Heart left ventricle (tissue), 13 donors: ENCODE results near the gene PELI3.

Source experiments
- CTCF ChIP-seq, 12 donors: fragments of 200-600 bp; sonication (generic) in 4 of 12; IDR thresholded peaks; one replicate each; pipeline versions ENCODE4 v1.5.0 to v1.8.0; 2018 to 2022; ENCODE audit warnings: antibody characterized with exemption in 12 of 12, mild to moderate bottlenecking in 5 of 12
- POLR2A ChIP-seq, 2 donors: fragments of 450-650 bp; IDR thresholded peaks; one replicate each; pipeline ENCODE4 v1.6.1; 2017; ENCODE audit warnings: antibody characterized with exemption in 2 of 2, mild to moderate bottlenecking in 2 of 2, moderate library complexity in 2 of 2
- donor health status: ischemic (EF 13 %, LVEDD 7.1; RV severe dilation, severe dysfunction).
- donor health status: DM: no; HTN: yes; CAD: no.
- donor health status: DM: no; HTN: no; CAD: no.
- donor health status: ischemic (EF 25% LVEDD 6.9; RV normal size, moderate dysfunction).
- donor health status: ischemic (EF 25% LVEDD 5.7; RV mildly dilated, moderate dysfunction).
- donor health status: ischemic (EF 35%, LVEDD 5.7; RV mildly dilated, moderate dysfunction).
- donor health status: nonischemic (EF 11% LVEDD 7.7; RV severe dilation, severe dysfunction).
- donor health status: DM: yes; HTN: yes; CAD: no.
- donor health status: PGD.
- donor health status: ischemic (EF 29% LVEDD 5.4; RV normal size, mild dysfunction).
- donor health status: nonischemic (EF 23%, LVEDD 6.1; RV moderate dilation, normal function).

- no peak for TF ChIP-seq CTCF (IDR thresholded peaks at IDR 0.05)
- no peak for TF ChIP-seq POLR2A (IDR thresholded peaks at IDR 0.05)
These were observed 11.9 kb upstream of the PELI3 start for GRCh38 chr11:66454828-66455227.
